GM12891 (cell line): ENCODE results near the gene QPCTL.

Experiments used
- PAX5 ChIP-seq: IDR thresholded peaks from 2 replicates; pipeline ENCODE4 v1.6.1; 2011; ENCODE audit warnings: low read length, moderate library complexity, mild to moderate bottlenecking; ENCODE audit not compliant: insufficient read depth, severe bottlenecking
- POLR2A ChIP-seq: IDR thresholded peaks from 2 replicates; pipeline ENCODE4 v1.6.1; 2011; ENCODE audit warnings: low read depth, low read length, control low read depth
- POLR2AphosphoS5 ChIP-seq: IDR thresholded peaks from 2 replicates; pipeline ENCODE4 v1.6.1; 2011; ENCODE audit warnings: low read depth, low read length, control low read depth

GRCh38 chr19:45663800-45664199 is 28.7 kb upstream of the QPCTL start:
- TF ChIP-seq POLR2AphosphoS5 (no peak), PAX5 (no peak), POLR2A (no peak)
